ENCODE results near the gene CFAP68. TPM values are rescaled to one million over a fixed set of nuclear protein-coding genes. Genes with fewer than 3 reads are reported as not detected.

The CFAP68 gene
- total and polyA plus RNA-seq, 9 of the 15 experiments (the other 6 are each of a cell fraction or from before 2014, with no cell fraction given), result 22.8 to 72.3 (median 52.5) TPM

- no peak for TF ChIP-seq ZNF518B (CRISPR knock-in tag; IDR thresholded peaks at IDR 0.05)
- TF ChIP-seq MAFF (IDR thresholded peaks at IDR 0.05; ENCODE audit: low read length), result no peak
- TF ChIP-seq ZNF398 (CRISPR knock-in tag; IDR thresholded peaks at IDR 0.05), result no peak
- TF ChIP-seq HINFP (tag; conservative IDR thresholded peaks at IDR 0.05; ENCODE audit: low read depth), result no peak
- no peak for TF ChIP-seq RUNX1 (IDR thresholded peaks at IDR 0.05; ENCODE audit: low read depth)
- no peak for TF ChIP-seq KDM2B (CRISPR knock-in tag; IDR thresholded peaks at IDR 0.05)
- TF ChIP-seq ZBTB43 (CRISPR knock-in tag; IDR thresholded peaks at IDR 0.05), result no peak
- peak; percentile 40 for TF ChIP-seq MEIS2 (IDR thresholded peaks at IDR 0.05; ENCODE audit: partially characterized antibody)
- TF ChIP-seq ZNF354B (CRISPR knock-in tag; IDR thresholded peaks at IDR 0.05), result no peak
- TF ChIP-seq NUFIP1 (IDR thresholded peaks at IDR 0.05; ENCODE audit: partially characterized antibody), result no peak
- no peak for TF ChIP-seq GTF3C2 (IDR thresholded peaks at IDR 0.05; ENCODE audit: borderline replicate concordance, extremely low read depth, insufficient read length)
- peak; percentile 81 for TF ChIP-seq POLR2AphosphoS5 (IDR thresholded peaks at IDR 0.05; ENCODE audit: control insufficient read depth, insufficient read depth, low read depth, low read length)
- TF ChIP-seq CTBP1 (IDR thresholded peaks at IDR 0.05; ENCODE audit: borderline replicate concordance), result peak; percentile 76
- no peak for TF ChIP-seq E2F5 (CRISPR knock-in tag; IDR thresholded peaks at IDR 0.05)
Observed at GRCh38 chr11:111910676-111911562, 31.6 kb downstream of the CFAP68 start (continued).
